B cell (primary cell): Measurements from ENCODE around the gene MIDN.

Experiments used
- CTCF ChIP-seq: fragments of 200-600 bp; IDR thresholded peaks from one replicate; pipeline ENCODE4 v1.8.0; 2022; ENCODE audit warnings: antibody characterized with exemption, mild to moderate bottlenecking
- EZH2 ChIP-seq: IDR thresholded peaks from 2 replicates; pipeline ENCODE4 v1.6.1; 2012; ENCODE audit warnings: borderline replicate concordance, low read depth, mild to moderate bottlenecking, moderate library complexity, low read length; ENCODE audit not compliant: insufficient read depth, poor library complexity, severe bottlenecking

GRCh38 chr19:1276628-1277022 lies 28.2 kb downstream of the MIDN start:
- TF ChIP-seq CTCF (no peak), EZH2 (no peak)
